Fibroblast of lung (primary cell): ENCODE measurements around the gene POLR2J. TPM values are rescaled to one million over a fixed set of nuclear protein-coding genes. Genes with fewer than 3 reads are reported as not detected.

ENCODE experiments used
- DNase-seq, 2 donors: peaks; one replicate each; pipeline versions ENCODE4 v3.0.0 to v3.0.0-alpha.2; 2010; ENCODE audit warnings: low read depth in 2 of 2
- H2AFZ ChIP-seq: 2 replicates; pipeline ENCODE4 v1.5.1; 2012; ENCODE audit warnings: low read length, control low read depth, inconsistent platforms
- H3K27ac ChIP-seq: 2 replicates; pipeline ENCODE4 v1.5.1; 2011; ENCODE audit warnings: low read length, control low read depth; ENCODE audit not compliant: insufficient read depth
- H3K27me3 ChIP-seq: 2 replicates; pipeline ENCODE4 v1.5.1; 2011; ENCODE audit warnings: mild to moderate bottlenecking, low read length; ENCODE audit not compliant: control insufficient read depth, insufficient read depth
- H3K36me3 ChIP-seq: 2 replicates; pipeline ENCODE4 v1.5.1; 2011; ENCODE audit warnings: low read length; ENCODE audit not compliant: control insufficient read depth, insufficient read depth
- H3K4me1 ChIP-seq: 2 replicates; pipeline ENCODE4 v1.5.1; 2011; ENCODE audit warnings: low read length; ENCODE audit not compliant: control insufficient read depth, insufficient read depth; ENCODE audit errors: extremely low read depth
- H3K4me2 ChIP-seq: 2 replicates; pipeline ENCODE4 v1.5.1; 2011; ENCODE audit warnings: low read length, control low read depth; ENCODE audit not compliant: insufficient read depth; ENCODE audit errors: extremely low read depth
- H3K4me3 ChIP-seq, 4 experiments: fragments of 200-600 bp in 1 of 4; sonication (generic) in 1 of 4; replicated peaks in 1 of 4; 2 replicates each; pipeline ENCODE4 v1.5.1; 2011 to 2016; ENCODE audit warnings: low read length in 4 of 4, low read depth in 3 of 4, mild to moderate bottlenecking in 3 of 4, control low read depth in 2 of 4, inconsistent platforms in 1 of 4, mixed read lengths in 1 of 4; ENCODE audit not compliant: insufficient read depth in 1 of 4; ENCODE audit errors: control extremely low read depth in 1 of 4
- H3K79me2 ChIP-seq: 2 replicates; pipeline ENCODE4 v1.5.1; 2012; ENCODE audit warnings: mild to moderate bottlenecking, low read length, inconsistent platforms; ENCODE audit not compliant: control insufficient read depth, insufficient read depth
- H3K9ac ChIP-seq: 2 replicates; pipeline ENCODE4 v1.5.1; 2011; ENCODE audit warnings: mild to moderate bottlenecking, low read length, control low read depth; ENCODE audit not compliant: insufficient read depth
- H3K9me3 ChIP-seq: 2 replicates; pipeline ENCODE4 v1.5.1; 2012; ENCODE audit warnings: low read depth, low read length; ENCODE audit not compliant: control insufficient read depth, insufficient read depth
- H4K20me1 ChIP-seq: 2 replicates; pipeline ENCODE4 v1.5.1; 2011; ENCODE audit warnings: low read length; ENCODE audit not compliant: control insufficient read depth, insufficient read depth; ENCODE audit errors: extremely low read depth
- EZH2 ChIP-seq: IDR thresholded peaks from 2 replicates; pipeline ENCODE4 v1.5.1; 2012; ENCODE audit warnings: low read length, control low read depth, mild to moderate bottlenecking; ENCODE audit errors: missing control alignments
- polyA plus RNA-seq, 2 donors: library from polyadenylated mRNA; depleted of rRNA in 1 of 2; stranded (reverse) in 1 of 2; unstranded in 1 of 2; fragments of >200 nt; gene quantifications; 2 replicates each; pipeline ENCODE4 v1.2.1, GENCODE V29; 2011 to 2012; ENCODE audit warnings: missing spikeins in 1 of 2
- total RNA-seq: library from RNA; depleted of rRNA; stranded (reverse); fragments of >200 nt; gene quantifications from 2 replicates; pipeline ENCODE4 v1.2.1, GENCODE V29; 2014
- TF ChIP-seq, protein P1 (sequence below), 2 donors: IDR thresholded peaks in 1 of 2; conservative IDR thresholded peaks in 1 of 2; 1 replicate in 1 of 2; 2 replicates in 1 of 2; pipeline ENCODE4 v1.5.1; 2011 to 2012; ENCODE audit warnings: low read length in 2 of 2, control low read depth in 1 of 2, inconsistent platforms in 1 of 2, low read depth in 1 of 2, mild to moderate bottlenecking in 1 of 2

Gene POLR2J
- total and polyA plus RNA-seq, 2 donors (not counting 1 experiment from before 2014, with no cell fraction given): 37.2 to 55.3 TPM

- no peaks in the 10 kb centered on the region for H3K79me2 ChIP-seq
- no peak overlapping the region for H3K4me3 ChIP-seq
- no peak for DNase-seq
- H3K9ac ChIP-seq: no peak overlapping the region
- no peaks in the 10 kb centered on the region for H3K9me3 ChIP-seq
- H3K4me2 ChIP-seq: no peak overlapping the region
- H3K27me3 ChIP-seq: no peaks in the 10 kb centered on the region
- H2AFZ ChIP-seq: no peak overlapping the region
- no peak overlapping the region for H3K27ac ChIP-seq
- peaks cover 14% of the 10 kb centered on the region for H3K36me3 ChIP-seq
- H3K4me1 ChIP-seq: no peaks in the 10 kb centered on the region
- TF ChIP-seq, protein P1, sequence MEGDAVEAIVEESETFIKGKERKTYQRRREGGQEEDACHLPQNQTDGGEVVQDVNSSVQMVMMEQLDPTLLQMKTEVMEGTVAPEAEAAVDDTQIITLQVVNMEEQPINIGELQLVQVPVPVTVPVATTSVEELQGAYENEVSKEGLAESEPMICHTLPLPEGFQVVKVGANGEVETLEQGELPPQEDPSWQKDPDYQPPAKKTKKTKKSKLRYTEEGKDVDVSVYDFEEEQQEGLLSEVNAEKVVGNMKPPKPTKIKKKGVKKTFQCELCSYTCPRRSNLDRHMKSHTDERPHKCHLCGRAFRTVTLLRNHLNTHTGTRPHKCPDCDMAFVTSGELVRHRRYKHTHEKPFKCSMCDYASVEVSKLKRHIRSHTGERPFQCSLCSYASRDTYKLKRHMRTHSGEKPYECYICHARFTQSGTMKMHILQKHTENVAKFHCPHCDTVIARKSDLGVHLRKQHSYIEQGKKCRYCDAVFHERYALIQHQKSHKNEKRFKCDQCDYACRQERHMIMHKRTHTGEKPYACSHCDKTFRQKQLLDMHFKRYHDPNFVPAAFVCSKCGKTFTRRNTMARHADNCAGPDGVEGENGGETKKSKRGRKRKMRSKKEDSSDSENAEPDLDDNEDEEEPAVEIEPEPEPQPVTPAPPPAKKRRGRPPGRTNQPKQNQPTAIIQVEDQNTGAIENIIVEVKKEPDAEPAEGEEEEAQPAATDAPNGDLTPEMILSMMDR (conservative IDR thresholded peaks at IDR 0.05 in 1 of 2, IDR thresholded peaks at IDR 0.05 in 1 of 2; ENCODE audit: low read depth in 1 of 2, low read length in 2 of 2): no peak
- no peak for TF ChIP-seq EZH2
- no peaks in the 10 kb centered on the region for H4K20me1 ChIP-seq
Observed at GRCh38 chr7:102424129-102424551, 54.6 kb downstream of the POLR2J start.

Other genes starting within 250 kb of the POLR2J start
- gene SH2B2, start 192.1 kb downstream of the POLR2J start, total RNA-seq: 2.0 and 2.3 TPM in 2 replicates
- gene SH2B2, start 192.1 kb downstream of the POLR2J start, polyA plus RNA-seq: 0.18 and 0.43 TPM in 2 replicates
- not detected in 2 replicates for gene SPDYE6, start 122.5 kb downstream of the POLR2J start, total RNA-seq
- gene SPDYE6, start 122.5 kb downstream of the POLR2J start, polyA plus RNA-seq: not detected in 2 replicates
- gene PRKRIP1, start 82.6 kb downstream of the POLR2J start, total RNA-seq: 12.3 and 16.3 TPM in 2 replicates
- gene PRKRIP1, start 82.6 kb downstream of the POLR2J start, polyA plus RNA-seq: 12.4 and 13.8 TPM in 2 replicates
- 14.9 and 26.6 TPM in 2 replicates for gene ORAI2, start 45.3 kb downstream of the POLR2J start, total RNA-seq
- 20.3 and 22.1 TPM in 2 replicates for gene ORAI2, start 45.3 kb downstream of the POLR2J start, polyA plus RNA-seq
- gene ALKBH4, start 14.1 kb downstream of the POLR2J start, total RNA-seq: 11.6 and 13.2 TPM in 2 replicates
- gene ALKBH4, start 14.1 kb downstream of the POLR2J start, polyA plus RNA-seq: 3.7 and 4.3 TPM in 2 replicates
- gene LRWD1, start 13.9 kb downstream of the POLR2J start, total RNA-seq: 14.5 and 18.7 TPM in 2 replicates
- gene LRWD1, start 13.9 kb downstream of the POLR2J start, polyA plus RNA-seq: 7.4 and 12.1 TPM in 2 replicates
- 1.5 and 2.1 TPM in 2 replicates for gene RASA4B, start 38.9 kb upstream of the POLR2J start, total RNA-seq
- gene RASA4B, start 38.9 kb upstream of the POLR2J start, polyA plus RNA-seq: 0.68 and 1.4 TPM in 2 replicates
- 1.0 and 3.8 TPM in 2 replicates for gene UPK3BL2, start 64.8 kb upstream of the POLR2J start, total RNA-seq
- gene UPK3BL2, start 64.8 kb upstream of the POLR2J start, polyA plus RNA-seq: 1.4 and 1.9 TPM in 2 replicates
- not detected in 2 replicates for gene SPDYE2, start 72.3 kb upstream of the POLR2J start, total RNA-seq
- gene SPDYE2, start 72.3 kb upstream of the POLR2J start, polyA plus RNA-seq: not detected in 2 replicates
- 19.5 and 28.6 TPM in 2 replicates for gene POLR2J3, start 93.7 kb upstream of the POLR2J start, total RNA-seq
- gene POLR2J3, start 93.7 kb upstream of the POLR2J start, polyA plus RNA-seq: 29.3 and 42.5 TPM in 2 replicates
- gene RASA4, start 137.8 kb upstream of the POLR2J start, total RNA-seq: 2.1 and 6.2 TPM in 2 replicates
- 3.5 and 4.5 TPM in 2 replicates for gene RASA4, start 137.8 kb upstream of the POLR2J start, polyA plus RNA-seq
- gene UPK3BL1, start 163.9 kb upstream of the POLR2J start, total RNA-seq: 5.4 and 9.8 TPM in 2 replicates
- 0.21 and 2.3 TPM in 2 replicates for gene UPK3BL1, start 163.9 kb upstream of the POLR2J start, polyA plus RNA-seq
- not detected in 2 replicates for gene SPDYE2B, start 171.4 kb upstream of the POLR2J start, total RNA-seq
- gene SPDYE2B, start 171.4 kb upstream of the POLR2J start, polyA plus RNA-seq: not detected in 2 replicates
- 1.5 and 2.1 TPM in 2 replicates for gene POLR2J2, start 192.7 kb upstream of the POLR2J start, total RNA-seq
- gene POLR2J2, start 192.7 kb upstream of the POLR2J start, polyA plus RNA-seq: 1.1 and 1.4 TPM in 2 replicates